HG03280 (cell line): ENCODE data around the gene CLRN1.
"Not testable (repeated sequence)": the region's sequence is repeated elsewhere in the genome, so short reads cannot be mapped to it uniquely, and the experiment has no call there.

Source experiments
- ATAC-seq: cut with Tn5 transposase; IDR thresholded peaks from one replicate; pipeline ENCODE4 v1.9.1; 2021; ENCODE audit warnings: mild to moderate bottlenecking, moderate library complexity; ENCODE audit not compliant: unreplicated experiment

CLRN1 gene, protein sequence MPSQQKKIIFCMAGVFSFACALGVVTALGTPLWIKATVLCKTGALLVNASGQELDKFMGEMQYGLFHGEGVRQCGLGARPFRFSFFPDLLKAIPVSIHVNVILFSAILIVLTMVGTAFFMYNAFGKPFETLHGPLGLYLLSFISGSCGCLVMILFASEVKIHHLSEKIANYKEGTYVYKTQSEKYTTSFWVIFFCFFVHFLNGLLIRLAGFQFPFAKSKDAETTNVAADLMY

DNA sequence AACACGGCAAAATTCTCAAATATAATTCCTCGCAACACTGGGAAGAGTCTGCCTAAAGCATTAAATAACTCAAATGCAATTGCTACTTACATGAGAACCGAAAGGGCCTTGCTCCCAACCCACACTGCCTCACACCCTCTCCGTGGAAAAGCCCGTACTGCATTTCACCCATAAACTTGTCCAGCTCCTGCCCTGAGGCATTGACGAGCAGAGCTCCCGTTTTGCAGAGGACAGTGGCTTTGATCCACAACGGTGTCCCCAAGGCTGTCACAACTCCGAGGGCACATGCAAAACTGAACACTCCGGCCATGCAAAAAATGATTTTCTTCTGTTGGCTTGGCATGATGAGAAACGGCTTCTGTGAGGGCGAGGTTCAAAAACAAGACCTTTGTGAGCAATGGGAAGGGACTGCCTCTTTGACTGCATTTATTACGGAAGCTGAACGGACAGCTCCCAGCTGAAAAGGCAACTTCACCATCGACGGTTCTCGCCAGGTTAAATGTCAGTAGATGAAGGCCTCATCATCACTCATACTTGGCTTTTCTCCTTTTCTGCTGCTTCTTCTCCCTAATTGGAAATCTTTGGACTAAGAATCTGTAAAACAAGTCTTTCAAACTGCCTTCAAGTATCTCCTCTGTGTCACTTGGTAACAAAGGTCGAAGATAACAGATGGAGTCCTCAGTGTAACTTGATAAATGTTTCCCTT lies at the start of gene CLRN1:
Gene CLRN1, minus strand, starts transcription at position 362 of the 706 bp plus-strand sequence. Its CDS starts 19 bp downstream, at position 343.
- ATAC-seq: no peak

DNA sequence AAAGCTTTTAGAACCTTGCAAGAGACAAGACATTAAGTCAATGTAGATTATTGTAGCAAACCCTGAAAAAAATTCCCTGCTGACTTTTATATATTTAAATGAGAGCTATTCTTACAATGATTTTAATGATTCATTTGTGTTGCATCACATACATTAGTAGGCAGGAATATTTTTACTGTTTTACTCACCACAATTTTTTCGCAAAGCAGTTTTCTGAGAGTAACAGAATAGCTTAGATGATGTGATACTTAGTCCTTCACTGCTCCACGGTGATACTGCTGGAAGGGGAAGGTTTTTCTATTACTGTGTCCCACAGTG lies 43.9 kb upstream of the CLRN1 start:
- ATAC-seq: no peak

DNA sequence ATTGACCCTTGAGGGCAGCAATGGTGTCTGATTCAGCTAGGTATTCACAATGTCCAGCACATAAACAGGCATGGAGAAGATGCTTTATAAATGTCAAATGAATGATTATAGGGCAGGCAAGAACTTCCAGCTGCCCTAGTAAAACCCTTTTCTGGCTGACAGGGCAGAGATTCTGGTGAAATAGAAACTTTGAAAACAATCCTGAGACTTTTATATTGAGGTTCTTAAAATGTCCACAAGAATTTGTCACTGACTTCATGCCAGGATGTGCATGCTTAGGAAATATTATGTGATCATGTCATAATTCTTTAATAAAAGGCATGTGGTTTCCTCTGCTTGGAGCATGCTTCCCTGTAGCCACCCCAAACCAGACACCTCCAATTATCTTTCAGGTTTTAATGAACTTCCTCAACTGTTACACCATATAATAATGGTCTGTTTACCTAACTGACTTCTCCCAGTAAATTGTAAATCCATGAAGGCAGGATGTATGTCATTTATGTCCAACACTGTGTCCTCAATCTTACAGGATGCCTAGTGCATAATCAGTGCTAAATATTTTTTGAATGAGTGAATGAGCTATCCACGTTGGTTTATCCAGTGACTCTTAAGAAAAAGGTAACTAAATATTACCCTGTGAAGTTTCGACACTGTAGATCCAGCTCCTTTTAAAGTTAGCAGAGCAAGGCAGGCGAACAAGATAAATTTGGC lies 43.4 kb upstream of the CLRN1 start:
- ATAC-seq: no peak

DNA sequence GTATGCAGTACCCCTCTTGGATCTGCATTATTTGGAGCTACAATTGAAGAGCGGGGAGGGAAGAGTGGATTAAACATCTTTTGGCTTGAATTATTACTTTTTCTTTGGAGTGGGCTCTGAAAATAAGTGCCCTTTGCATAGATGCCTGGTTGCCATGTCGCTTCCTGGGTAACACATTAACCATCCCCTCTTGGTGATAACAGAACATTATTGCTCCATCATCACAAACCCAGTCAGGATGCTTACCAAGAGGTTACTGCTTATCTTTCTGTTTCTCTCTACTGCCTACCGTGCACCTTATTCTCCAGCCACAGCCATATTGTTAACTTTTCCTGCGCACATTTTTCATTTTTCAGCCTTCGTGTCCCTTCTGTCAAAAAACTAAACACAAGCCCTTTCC lies 42.7 kb upstream of the CLRN1 start:
- no peak for ATAC-seq

DNA sequence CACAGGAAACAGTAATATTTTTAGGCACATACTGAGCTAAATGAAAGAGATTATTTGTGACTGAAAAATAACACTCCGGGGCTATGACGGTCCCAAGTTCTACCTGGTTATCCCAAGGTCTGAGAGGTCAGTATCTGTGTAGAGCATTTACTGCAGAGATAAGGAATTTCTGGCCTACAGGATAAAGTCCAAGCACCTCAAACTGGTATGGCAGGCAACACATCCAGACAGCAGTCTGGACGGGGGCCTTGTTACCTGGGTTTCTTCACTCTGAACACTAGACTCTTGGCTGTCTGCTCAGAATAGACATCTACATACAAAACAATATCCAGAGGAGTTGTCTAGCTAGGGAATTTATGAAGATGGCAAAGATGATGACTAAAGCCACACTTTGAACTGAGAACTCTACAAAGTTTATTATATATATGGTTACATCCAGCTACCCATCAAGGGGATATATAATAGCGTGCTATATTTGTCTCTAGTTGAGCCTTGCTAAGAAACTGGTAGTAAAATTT lies 42.0 kb upstream of the CLRN1 start:
- no peak for ATAC-seq

DNA sequence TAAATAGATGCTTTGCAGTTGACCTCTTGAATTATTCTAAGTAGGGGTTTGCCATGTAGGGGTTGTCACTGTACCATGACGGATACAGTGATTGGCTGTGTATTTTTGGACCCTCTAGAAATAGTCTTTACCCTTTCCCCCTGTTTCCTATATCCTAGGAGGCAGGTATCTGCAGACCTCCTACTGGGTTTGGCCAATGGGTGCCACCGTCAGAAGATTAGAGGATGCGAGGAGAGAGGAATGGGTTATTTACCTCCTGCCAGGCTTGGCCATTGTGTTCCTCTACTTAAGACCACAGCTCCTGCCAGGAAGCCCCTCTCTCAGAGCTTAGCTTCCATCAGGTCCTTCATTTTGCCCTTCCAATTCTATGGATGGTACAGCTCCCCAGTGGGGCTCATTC lies 40.2 kb upstream of the CLRN1 start:
- ATAC-seq: no peak

DNA sequence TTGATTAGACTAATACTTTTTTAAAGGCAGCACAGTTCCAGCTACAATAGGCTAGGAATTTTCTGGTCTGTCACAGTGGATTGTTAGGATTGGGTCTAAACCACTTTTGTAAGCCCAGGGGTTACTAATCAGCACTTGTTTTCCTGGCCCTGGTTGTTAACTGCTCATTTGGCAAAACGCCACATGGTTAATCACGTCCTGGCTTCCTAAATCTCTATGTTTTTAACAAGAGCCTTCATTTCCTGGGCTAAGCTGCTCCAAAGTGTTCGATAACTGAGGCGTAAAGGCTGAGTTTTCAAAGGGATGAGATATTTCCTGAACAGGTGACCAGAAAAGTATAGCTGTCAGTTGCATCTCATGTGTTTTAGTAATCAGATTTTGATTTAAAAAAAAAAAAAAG lies 38.9 kb upstream of the CLRN1 start:
- no peak for ATAC-seq

DNA sequence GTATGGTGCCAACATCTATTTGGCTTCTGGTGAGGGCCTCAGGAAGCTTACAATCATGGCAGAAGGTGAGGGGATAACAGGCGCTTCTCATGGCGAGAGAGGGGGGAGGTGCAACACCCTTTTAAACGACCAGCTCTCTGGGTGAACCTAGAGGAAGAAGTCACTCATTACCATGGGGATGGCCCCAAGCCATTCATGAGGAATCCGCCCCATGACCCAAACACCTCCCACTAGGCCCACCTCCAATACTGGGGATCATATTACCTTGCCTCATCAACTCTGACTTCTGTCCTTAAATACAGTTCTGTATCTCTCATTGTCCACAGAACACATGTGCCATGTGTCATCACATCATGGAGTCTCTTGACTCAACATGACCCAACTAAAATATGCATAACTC lies 37.5 kb upstream of the CLRN1 start:
- ATAC-seq: no peak

DNA sequence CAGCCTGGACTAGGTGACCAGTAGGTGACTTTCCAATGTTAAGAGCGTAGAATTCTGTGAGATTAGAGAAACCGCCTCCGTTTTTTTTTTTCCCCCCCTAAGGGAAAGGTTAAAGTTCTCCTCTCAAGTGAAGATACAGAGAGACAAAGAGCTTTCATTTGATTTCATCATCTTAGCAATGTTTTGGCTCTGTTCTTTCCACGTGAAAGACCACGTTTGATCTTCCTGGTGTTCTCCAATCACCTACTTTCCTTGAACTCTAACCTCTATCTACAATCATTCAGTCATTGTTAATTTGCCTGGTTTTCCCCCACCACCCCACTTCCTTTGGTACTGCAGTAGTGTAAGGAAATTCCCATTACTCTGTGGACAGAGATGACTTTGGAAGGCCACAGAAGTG lies 36.9 kb upstream of the CLRN1 start:
- no peak for ATAC-seq

DNA sequence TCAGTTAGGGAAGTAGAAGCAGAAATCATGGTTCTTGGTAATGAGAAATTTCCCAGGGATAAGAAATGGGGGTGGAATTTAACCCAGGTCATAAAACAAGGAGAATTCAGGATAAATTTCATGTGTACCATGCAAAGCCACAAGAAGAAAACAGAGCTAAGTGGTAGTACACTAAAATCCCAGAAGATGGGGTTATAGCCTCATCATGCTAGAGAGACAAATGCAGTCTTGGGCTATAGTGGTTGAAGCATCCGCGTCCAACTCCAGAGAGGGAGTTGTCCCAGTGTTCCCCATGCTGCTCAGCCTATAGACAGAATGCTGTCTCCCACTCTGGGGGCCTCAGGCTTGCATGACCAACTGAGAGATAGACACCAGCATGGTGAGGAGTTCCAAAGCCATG lies 36.2 kb upstream of the CLRN1 start:
- no peak for ATAC-seq

DNA sequence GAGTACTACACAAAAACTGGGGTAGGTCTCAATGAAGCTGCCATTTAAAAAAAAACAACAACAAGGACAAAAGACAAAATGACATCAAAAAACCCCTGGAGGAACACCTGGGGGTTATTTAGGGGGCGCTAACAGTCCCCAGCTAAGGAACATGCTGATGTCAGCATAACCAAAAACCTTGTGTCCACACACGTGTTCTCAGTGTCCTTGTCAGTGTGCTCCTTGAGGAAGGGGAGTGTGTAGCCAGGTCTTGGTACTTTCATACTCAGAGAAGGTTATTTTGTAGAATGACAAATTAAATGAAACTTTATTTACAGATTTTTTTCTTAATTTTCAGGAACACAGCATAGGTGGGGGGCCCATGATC lies 31.2 kb upstream of the CLRN1 start:
- no peak for ATAC-seq

DNA sequence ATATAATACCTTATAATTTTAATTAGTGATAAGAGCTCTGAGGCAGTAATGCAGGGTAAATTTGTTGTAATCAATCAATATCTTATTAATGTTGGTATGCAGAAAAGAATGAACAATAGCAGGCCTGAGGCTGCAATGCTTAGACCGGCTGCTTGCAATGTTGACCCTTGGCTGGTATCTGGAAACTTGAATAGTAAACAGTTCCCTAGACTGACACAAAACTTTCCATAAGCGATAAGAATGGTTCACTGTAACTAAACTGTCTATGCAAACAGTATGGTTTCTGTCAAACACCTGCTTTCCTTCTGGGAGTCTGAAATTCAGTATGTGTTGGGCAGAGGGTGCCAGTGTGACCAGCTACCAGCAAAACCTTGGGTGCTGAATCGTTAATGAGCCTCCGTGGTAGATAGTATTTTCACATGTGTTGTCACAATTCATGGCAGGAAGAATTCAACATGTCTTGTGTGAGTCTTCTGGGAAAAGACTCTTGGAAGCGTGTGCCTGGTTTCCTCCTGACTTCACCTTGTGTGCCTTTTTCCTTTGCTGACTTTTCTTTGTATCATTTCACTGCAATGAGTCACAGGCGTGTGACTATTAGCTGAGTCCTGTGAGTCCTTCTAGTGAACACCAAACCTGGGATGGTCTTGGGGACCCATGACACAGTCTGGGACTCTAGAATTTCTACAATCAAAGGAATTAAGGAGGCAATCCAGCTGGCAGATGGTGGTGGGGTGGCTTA lies 30.7 kb upstream of the CLRN1 start:
- ATAC-seq: no peak

DNA sequence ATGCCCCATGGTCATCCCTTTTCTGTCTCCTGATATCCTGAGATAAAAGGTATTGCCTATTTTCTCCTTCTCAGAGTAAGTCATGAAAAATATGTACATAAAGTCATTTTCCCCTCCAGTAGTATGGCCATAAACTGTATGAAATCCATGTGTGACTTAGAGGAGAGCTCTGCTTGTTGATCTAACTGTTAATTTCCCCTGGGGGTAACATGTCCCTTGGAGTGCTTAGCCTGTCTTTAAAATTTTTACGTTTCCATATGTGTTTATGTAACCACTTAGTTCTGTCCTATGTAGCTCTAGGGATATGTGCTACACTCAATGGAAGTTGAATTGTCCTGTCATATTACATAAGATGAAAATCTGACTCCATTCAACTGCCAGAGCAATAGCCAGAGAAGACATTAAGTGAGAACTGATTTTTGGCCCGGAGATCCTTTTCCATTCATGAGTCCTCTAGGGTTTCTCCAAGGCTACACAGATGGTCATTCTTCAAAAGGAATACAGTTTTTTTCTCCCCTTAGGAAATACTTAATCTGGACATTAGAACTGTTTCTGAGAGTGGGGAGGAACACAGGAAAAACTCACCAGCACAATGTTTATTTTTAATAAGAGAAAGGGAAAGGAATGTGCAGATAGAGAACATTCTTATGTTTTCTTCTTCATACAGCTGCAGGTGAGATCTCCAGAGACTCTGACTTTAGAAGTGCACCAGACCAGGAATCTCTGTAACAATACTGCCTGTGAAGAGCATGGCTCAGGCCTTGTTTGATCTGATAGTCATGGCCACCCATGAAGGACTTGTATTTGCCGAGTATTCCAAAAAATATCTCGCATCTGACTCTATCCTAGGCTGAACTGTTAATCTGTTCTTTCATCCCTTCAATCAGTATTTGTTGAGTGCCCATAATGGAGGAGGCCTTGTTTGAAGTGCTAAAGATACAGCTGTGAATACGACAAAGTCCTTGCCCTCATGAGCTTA lies 29.8 kb upstream of the CLRN1 start:
- ATAC-seq: no peak

DNA sequence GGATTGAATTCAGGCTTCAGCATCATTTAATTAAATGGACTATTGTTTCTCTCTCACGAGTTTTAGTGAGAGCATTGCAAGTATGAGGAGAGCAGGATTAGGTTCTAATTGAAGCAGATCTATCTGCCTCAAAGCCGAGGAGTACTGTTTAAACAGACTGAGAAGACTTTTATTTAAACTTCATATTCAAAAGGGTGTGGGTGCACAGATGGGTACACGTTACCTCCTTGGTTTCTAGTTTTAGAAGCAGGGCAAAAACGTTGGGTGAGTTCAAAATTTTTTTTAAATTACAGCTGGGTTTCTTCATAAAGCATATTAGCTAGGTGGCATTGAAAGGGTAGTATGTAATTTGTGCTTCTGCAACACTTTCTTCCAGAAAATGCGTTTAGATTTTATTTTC lies 26.5 kb upstream of the CLRN1 start:
- ATAC-seq: no peak

DNA sequence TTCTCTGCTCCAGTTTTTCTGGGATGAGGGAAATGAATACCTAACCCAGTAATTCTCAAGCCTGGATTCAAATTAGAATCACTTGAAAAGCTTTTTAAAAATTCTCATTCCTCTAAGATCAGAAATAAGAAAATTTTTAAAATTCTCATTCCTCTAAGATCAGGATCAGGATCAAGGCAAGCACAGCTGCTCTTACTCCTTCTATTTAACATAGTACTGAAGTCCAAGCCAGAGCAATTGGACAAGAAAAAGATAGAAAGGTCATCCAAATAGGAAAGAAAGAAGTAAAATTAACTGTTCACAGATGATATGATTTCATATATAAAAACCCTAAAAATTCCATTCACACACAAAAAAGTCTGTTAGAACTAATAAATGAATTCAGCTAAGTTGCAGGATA lies 24.2 kb upstream of the CLRN1 start:
- ATAC-seq: no peak

DNA sequence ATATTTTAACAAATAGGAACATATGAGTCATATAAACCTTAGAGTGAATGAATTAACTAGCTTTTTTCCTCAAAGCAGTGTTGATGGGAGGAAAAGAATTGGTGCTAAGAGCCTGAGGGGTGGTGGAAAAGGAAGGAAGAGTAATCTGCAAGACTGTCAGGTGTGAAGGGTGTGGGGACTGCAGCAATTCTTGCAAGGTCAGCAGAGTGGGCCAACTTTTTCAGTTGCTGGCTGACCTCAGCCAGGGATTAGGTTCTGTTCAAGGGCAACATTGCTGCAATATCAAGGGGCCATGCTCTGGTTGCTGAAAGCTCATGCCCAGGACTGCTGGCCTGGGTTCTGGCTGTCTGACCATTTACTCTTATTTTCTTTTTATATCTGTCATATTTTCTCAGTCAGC lies 23.0 kb upstream of the CLRN1 start:
- ATAC-seq: no peak

DNA sequence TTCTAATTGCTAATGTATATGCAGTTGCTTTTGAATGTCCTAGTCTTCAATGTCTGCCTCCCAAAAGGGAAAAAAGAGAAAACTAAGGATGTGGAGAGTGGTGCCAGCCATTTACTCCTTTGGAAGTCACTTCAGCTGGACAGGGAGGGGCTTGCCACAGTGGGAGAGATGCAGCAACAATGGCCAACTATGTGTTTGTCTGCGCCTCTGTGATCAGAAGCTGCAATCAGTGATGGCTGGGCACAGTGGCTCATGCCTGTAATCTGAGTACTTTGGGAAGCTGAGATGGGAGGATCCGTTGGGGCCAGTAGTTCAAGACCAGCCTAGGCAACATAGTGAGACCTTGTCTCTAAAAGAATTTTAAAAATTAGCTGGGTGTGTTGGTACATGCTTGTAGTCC lies 16.7 kb upstream of the CLRN1 start:
- ATAC-seq: no peak

DNA sequence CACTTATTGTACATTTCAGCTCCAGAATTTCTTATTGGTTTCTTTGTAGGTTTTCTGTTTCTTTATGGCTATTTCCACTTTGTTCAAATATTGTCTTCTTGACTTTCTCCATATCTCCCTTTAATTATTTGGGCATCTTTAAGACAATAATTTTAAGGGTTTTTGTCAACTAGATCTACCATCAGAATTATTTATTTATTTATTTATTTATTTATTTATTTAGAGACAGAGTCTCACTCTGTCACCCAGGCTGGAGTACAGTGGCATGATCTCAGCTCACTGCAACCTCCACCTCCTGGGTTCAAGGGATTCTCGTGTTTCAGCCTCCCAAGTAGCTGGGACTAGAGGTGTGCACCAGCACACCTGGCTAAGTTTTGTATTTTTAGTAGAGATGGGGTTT lies 15.9 kb upstream of the CLRN1 start:
- not testable (repeated sequence) for ATAC-seq

DNA sequence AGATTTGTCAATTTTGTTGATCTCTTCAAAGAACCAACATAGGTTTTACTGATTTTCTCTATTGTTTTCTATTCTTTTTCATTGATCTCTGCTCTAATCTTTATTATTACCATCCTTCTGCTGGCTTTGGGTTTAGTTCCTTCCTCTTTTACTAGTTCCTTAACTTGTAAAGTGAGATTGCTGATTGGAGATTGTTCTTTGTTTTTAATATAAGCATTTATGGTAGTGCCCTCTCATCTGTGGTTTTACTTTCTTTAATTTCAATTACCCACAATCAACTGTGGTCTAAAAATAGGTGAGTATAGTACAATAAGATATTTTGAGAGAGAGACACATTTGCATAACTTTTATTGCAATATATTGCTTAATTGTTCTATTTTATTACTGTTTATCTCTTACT lies 13.2 kb upstream of the CLRN1 start:
- ATAC-seq: no peak

DNA sequence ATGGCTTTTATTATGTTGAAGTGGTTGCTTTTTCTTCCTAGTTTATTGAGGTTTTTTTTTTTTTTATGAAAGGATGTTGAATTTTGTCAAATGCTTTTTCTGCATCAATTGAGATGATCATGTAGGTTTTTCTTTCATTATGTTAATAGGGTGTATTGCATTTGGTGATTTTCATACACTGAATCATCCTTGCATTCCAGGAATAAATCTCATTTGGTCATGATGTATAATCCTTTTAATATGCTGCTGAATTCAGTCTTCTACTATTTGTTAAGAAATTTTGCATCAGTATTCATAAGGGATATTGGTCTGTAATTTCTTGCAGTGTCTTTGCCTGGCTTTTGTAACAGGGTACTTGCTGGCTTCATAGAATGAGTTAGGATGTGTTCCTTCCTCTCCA lies 11.5 kb upstream of the CLRN1 start:
- ATAC-seq: no peak
